SK-N-SH (cell line): ENCODE measurements around the gene BARX1. TPM values are rescaled to one million over a fixed set of nuclear protein-coding genes. Genes with fewer than 3 reads are reported as not detected.

Experiments used
- CTCF ChIA-PET: fragments of 300-600, 350-600 bp; formaldehyde crosslinking; extraction: SDS; loops from one replicate; lab custom pipeline; 2021; lab: Yijun Ruan, JAX
- POLR2A ChIA-PET: fragments of 350-600 bp; sonication (Branson Sonifier 250); formaldehyde crosslinking; extraction: SDS; loops from one replicate; lab custom pipeline; 2020; ENCODE audit warnings: antibody characterized with exemption, inconsistent platforms; lab: Yijun Ruan, JAX
- DNase-seq: peaks from one replicate; pipeline ENCODE4 v3.0.0; 2012
- H2AFZ ChIP-seq: fragments of 200-600 bp; sonication (generic); 2 replicates; pipeline ENCODE4 v1.8.1; 2016; ENCODE audit warnings: antibody characterized with exemption, mild to moderate bottlenecking, low read depth
- H3F3A ChIP-seq: fragments of 200-600 bp; sonication (generic); replicated peaks from 2 replicates; pipeline ENCODE3; 2016; ENCODE audit warnings: antibody characterized with exemption, mild to moderate bottlenecking; ENCODE audit not compliant: insufficient read depth
- H3K27ac ChIP-seq, 2 experiments: fragments of 200-500 bp in 1 of 2; fragments of 200-600 bp in 1 of 2; sonication (Bioruptor generic) in 1 of 2; sonication (generic), shearing (Covaris generic) in 1 of 2; 2 replicates each; pipeline versions ENCODE4 v1.5.1 to v1.6.1; 2014 to 2016; ENCODE audit warnings: low read depth in 2 of 2, inconsistent platforms in 1 of 2, low read length in 1 of 2, mild to moderate bottlenecking in 1 of 2, mixed read lengths in 1 of 2
- H3K27me3 ChIP-seq: fragments of 200-600 bp; sonication (generic), shearing (Covaris generic); 2 replicates; pipeline ENCODE4 v1.6.1; 2016; ENCODE audit warnings: mixed run types; ENCODE audit not compliant: insufficient read depth
- H3K36me3 ChIP-seq, 2 experiments: fragments of 200-500 bp in 1 of 2; fragments of 200-600 bp in 1 of 2; sonication (Bioruptor generic) in 1 of 2; sonication (generic) in 1 of 2; replicated peaks in 1 of 2; 2 replicates each; pipeline versions ENCODE3 to v1.5.1; 2014 to 2016; ENCODE audit warnings: low read length in 1 of 2, mild to moderate bottlenecking in 1 of 2; ENCODE audit not compliant: insufficient read depth in 2 of 2, control insufficient read depth in 1 of 2
- H3K4me1 ChIP-seq, 2 experiments: fragments of 200-500 bp in 1 of 2; fragments of 200-600 bp in 1 of 2; sonication (Bioruptor generic) in 1 of 2; sonication (generic), shearing (Covaris generic) in 1 of 2; 2 replicates each; pipeline versions ENCODE4 v1.5.1 to v1.6.1; 2014 to 2016; ENCODE audit warnings: low read depth in 1 of 2, low read length in 1 of 2, mixed run types in 1 of 2; ENCODE audit not compliant: insufficient read depth in 2 of 2, control insufficient read depth in 1 of 2
- H3K4me2 ChIP-seq: fragments of 200-600 bp; sonication (generic), shearing (Covaris generic); 2 replicates; pipeline ENCODE4 v1.6.1; 2017; ENCODE audit warnings: mixed run types
- H3K4me3 ChIP-seq, 2 experiments: fragments of 200-500 bp in 1 of 2; fragments of 200-600 bp in 1 of 2; sonication (Bioruptor generic) in 1 of 2; sonication (generic), shearing (Covaris generic) in 1 of 2; 2 replicates each; pipeline versions ENCODE4 v1.5.1 to v1.8.1; 2014 to 2016; ENCODE audit warnings: low read depth in 2 of 2, inconsistent platforms in 1 of 2, low read length in 1 of 2, mild to moderate bottlenecking in 1 of 2, mixed read lengths in 1 of 2, moderate library complexity in 1 of 2
- H3K79me2 ChIP-seq: fragments of 200-600 bp; sonication (generic); 2 replicates; pipeline ENCODE4 v1.8.1; 2017; ENCODE audit warnings: mild to moderate bottlenecking; ENCODE audit not compliant: insufficient read depth
- H3K9ac ChIP-seq: fragments of 200-600 bp; sonication (generic); 2 replicates; pipeline ENCODE4 v1.6.1; 2017; ENCODE audit warnings: mixed run types
- H3K9me2 ChIP-seq: fragments of 200-600 bp; sonication (generic); 2 replicates; pipeline ENCODE4 v1.6.1; 2017; ENCODE audit warnings: mixed run types
- H3K9me3 ChIP-seq: fragments of 200-600 bp; sonication (generic); 2 replicates; pipeline ENCODE4 v1.6.1; 2017; ENCODE audit warnings: mixed run types, mild to moderate bottlenecking, moderate library complexity
- H4K20me1 ChIP-seq: fragments of 200-600 bp; sonication (generic); 2 replicates; pipeline ENCODE4 v1.6.1; 2017; ENCODE audit warnings: mild to moderate bottlenecking, mixed run types; ENCODE audit not compliant: insufficient read depth
- CHD2 ChIP-seq: fragments of 150-350 bp; IDR thresholded peaks from 2 replicates; pipeline ENCODE4 v1.6.1; 2018; ENCODE audit warnings: low read length; ENCODE audit not compliant: partially characterized antibody
- ELF1 ChIP-seq: IDR thresholded peaks from 2 replicates; pipeline ENCODE4 v1.4.0; 2012
- EP300 ChIP-seq, 2 experiments: IDR thresholded peaks; 2 replicates each; pipeline versions ENCODE4 v1.4.0 to v1.6.1; 2012; ENCODE audit warnings: borderline replicate concordance in 1 of 2, low read depth in 1 of 2, low read length in 1 of 2
- FOXM1 ChIP-seq: IDR thresholded peaks from 2 replicates; pipeline ENCODE4 v1.4.0; 2012; ENCODE audit warnings: low read depth, mild to moderate bottlenecking
- GABPA ChIP-seq: IDR thresholded peaks from 2 replicates; pipeline ENCODE4 v1.4.0; 2012; ENCODE audit warnings: low read depth, mild to moderate bottlenecking
- GATA2 ChIP-seq: sonication (generic); formaldehyde crosslinking; IDR thresholded peaks from 2 replicates; pipeline ENCODE4 v1.5.0; 2020; ENCODE audit warnings: mild to moderate bottlenecking, missing genetic modification reagents
- JUND ChIP-seq: IDR thresholded peaks from 2 replicates; pipeline ENCODE4 v1.4.0; 2012
- NFIC ChIP-seq: IDR thresholded peaks from 2 replicates; pipeline ENCODE4 v1.4.0; 2012; ENCODE audit warnings: borderline replicate concordance
- NRF1 ChIP-seq: IDR thresholded peaks from 2 replicates; pipeline ENCODE4 v1.6.1; 2012; ENCODE audit warnings: low read depth, mild to moderate bottlenecking, low read length
- POLR2AphosphoS5 ChIP-seq: IDR thresholded peaks from 2 replicates; pipeline ENCODE4 v1.6.1; 2012; ENCODE audit warnings: low read depth, low read length
- RAD21 ChIP-seq: IDR thresholded peaks from 2 replicates; pipeline ENCODE4 v1.6.1; 2012; ENCODE audit warnings: mild to moderate bottlenecking, low read length
- RFX5 ChIP-seq: IDR thresholded peaks from 2 replicates; pipeline ENCODE4 v1.6.1; 2012; ENCODE audit warnings: mild to moderate bottlenecking, improper control_type of control experiment, low read length
- SIN3A ChIP-seq: IDR thresholded peaks from 2 replicates; pipeline ENCODE4 v1.6.1; 2012; ENCODE audit warnings: low read depth, mild to moderate bottlenecking, low read length, moderate library complexity, borderline replicate concordance
- SMC3 ChIP-seq: IDR thresholded peaks from 2 replicates; pipeline ENCODE4 v1.6.1; 2012; ENCODE audit warnings: low read depth, low read length, improper control_type of control experiment
- TCF12 ChIP-seq: IDR thresholded peaks from 2 replicates; pipeline ENCODE4 v1.4.0; 2012
- WGBS: methylation state at CpG from one replicate; pipeline ENCODE4 v1.1.6; 2017; ENCODE audit warnings: low lambda C conversion rate; 5-methylcytosine and 5-hydroxymethylcytosine counted together
- polyA plus RNA-seq, 3 experiments: library from polyadenylated mRNA; depleted of rRNA; stranded (reverse); fragments of >200 nt; gene quantifications; 2 replicates each; pipeline ENCODE4 v1.2.3, GENCODE V29; 2012
- TF ChIP-seq, protein P1 (sequence below): IDR thresholded peaks from 2 replicates; pipeline ENCODE4 v1.6.1; 2012; ENCODE audit warnings: mild to moderate bottlenecking, low read depth, low read length, moderate library complexity
- TF ChIP-seq, protein P2 (sequence below): IDR thresholded peaks from 2 replicates; pipeline ENCODE4 v1.4.0; 2012; ENCODE audit warnings: low read depth, borderline replicate concordance
- TF ChIP-seq, protein P3 (sequence below): IDR thresholded peaks from 2 replicates; pipeline ENCODE4 v1.4.0; 2012; ENCODE audit warnings: low read depth, borderline replicate concordance
- TF ChIP-seq, protein P4 (sequence below): fragments of 150-350 bp; IDR thresholded peaks from 2 replicates; pipeline ENCODE4 v1.6.1; 2016; ENCODE audit warnings: mild to moderate bottlenecking, low read depth, low read length
- TF ChIP-seq, protein P5 (sequence below): IDR thresholded peaks from 2 replicates; pipeline ENCODE4 v1.4.0; 2012; ENCODE audit warnings: low read depth

Gene BARX1
- polyA plus RNA-seq, 1 of the 3 experiments (the other 2 are of a cell fraction) = not detected

DNA sequence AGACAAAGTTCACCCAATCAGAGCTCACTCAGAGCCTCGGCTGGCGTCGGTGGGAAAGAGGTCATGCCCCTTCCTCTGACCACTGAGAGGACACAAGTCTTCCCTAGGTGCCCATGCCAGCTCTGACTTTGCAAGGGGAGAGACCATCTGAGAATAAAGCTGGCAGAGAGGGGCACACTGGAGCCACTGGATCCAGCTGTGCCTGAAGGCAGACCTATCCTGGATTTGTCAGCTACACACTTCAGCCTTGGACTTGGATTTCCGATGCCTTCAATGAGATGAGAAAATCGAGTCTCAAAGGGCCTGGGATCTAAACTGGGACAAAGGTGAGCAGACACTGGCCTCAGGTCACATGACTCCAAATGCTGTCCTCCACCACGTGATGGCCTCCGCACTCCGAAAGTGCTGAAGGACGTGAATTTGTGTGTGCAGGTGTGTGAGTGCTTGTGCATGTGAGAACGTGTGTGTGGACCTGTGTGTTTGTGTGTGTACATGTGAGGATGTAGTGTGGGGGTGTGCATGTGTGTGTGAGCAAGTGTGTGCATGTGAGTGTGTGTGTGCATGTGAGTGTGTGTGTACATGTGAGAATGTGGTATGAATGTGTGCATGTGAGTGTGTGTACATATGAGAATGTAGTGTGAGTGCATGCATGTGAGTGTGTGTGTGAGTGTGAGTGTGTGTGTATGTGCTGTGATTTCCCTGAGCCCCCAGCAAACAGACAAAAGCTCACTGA, 37.9 kb downstream of the BARX1 start (continued):
- TF ChIP-seq, protein P1, sequence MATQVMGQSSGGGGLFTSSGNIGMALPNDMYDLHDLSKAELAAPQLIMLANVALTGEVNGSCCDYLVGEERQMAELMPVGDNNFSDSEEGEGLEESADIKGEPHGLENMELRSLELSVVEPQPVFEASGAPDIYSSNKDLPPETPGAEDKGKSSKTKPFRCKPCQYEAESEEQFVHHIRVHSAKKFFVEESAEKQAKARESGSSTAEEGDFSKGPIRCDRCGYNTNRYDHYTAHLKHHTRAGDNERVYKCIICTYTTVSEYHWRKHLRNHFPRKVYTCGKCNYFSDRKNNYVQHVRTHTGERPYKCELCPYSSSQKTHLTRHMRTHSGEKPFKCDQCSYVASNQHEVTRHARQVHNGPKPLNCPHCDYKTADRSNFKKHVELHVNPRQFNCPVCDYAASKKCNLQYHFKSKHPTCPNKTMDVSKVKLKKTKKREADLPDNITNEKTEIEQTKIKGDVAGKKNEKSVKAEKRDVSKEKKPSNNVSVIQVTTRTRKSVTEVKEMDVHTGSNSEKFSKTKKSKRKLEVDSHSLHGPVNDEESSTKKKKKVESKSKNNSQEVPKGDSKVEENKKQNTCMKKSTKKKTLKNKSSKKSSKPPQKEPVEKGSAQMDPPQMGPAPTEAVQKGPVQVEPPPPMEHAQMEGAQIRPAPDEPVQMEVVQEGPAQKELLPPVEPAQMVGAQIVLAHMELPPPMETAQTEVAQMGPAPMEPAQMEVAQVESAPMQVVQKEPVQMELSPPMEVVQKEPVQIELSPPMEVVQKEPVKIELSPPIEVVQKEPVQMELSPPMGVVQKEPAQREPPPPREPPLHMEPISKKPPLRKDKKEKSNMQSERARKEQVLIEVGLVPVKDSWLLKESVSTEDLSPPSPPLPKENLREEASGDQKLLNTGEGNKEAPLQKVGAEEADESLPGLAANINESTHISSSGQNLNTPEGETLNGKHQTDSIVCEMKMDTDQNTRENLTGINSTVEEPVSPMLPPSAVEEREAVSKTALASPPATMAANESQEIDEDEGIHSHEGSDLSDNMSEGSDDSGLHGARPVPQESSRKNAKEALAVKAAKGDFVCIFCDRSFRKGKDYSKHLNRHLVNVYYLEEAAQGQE = no peak
- TF ChIP-seq, protein P2, sequence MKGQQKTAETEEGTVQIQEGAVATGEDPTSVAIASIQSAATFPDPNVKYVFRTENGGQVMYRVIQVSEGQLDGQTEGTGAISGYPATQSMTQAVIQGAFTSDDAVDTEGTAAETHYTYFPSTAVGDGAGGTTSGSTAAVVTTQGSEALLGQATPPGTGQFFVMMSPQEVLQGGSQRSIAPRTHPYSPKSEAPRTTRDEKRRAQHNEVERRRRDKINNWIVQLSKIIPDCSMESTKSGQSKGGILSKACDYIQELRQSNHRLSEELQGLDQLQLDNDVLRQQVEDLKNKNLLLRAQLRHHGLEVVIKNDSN = no peak
- TF ChIP-seq GABPA = no peak
- no peak for TF ChIP-seq RAD21
- TF ChIP-seq SIN3A = no peak
- no peak for TF ChIP-seq POLR2AphosphoS5
- TF ChIP-seq, all 33 proteins: peak for 0

DNA sequence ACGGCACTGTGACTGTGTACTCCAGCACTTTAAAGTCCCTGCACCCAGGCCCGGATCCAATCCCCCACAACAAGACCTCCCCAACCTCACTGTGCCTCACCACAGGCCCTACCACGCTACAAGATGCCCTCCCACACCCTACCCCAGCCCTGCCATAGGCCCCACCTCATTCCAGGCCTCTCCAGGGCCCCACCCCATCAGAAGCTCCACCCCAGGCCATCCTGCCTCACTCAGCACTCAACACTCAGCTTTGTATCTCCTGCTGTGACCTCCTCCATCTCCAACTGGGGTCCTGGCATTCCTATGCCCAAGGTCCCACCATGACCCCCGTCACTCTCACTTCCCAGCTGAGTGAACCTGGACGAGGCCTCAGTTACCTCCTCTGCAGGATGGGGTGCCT, 38.8 kb downstream of the BARX1 start:
- 37% methylated on average over 4 of the region's 5 CpGs for WGBS
- POLR2A ChIA-PET = no interaction called here
- TF ChIP-seq GATA2 (CRISPR knock-in tag) (no peak), NFIC (no peak), JUND (no peak), SIN3A (no peak), NRF1 (no peak), TCF12 (no peak), RFX5 (no peak), FOXM1 (no peak), CHD2 (no peak), SMC3 (no peak), EP300 (IDR thresholded peaks at IDR 0.05; ENCODE audit: borderline replicate concordance in 1 of 2, low read depth in 1 of 2, low read length in 1 of 2) (no peak), ELF1 (no peak), GABPA (no peak)
- TF ChIP-seq, protein P3, sequence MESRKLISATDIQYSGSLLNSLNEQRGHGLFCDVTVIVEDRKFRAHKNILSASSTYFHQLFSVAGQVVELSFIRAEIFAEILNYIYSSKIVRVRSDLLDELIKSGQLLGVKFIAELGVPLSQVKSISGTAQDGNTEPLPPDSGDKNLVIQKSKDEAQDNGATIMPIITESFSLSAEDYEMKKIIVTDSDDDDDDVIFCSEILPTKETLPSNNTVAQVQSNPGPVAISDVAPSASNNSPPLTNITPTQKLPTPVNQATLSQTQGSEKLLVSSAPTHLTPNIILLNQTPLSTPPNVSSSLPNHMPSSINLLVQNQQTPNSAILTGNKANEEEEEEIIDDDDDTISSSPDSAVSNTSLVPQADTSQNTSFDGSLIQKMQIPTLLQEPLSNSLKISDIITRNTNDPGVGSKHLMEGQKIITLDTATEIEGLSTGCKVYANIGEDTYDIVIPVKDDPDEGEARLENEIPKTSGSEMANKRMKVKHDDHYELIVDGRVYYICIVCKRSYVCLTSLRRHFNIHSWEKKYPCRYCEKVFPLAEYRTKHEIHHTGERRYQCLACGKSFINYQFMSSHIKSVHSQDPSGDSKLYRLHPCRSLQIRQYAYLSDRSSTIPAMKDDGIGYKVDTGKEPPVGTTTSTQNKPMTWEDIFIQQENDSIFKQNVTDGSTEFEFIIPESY = no peak
- TF ChIP-seq, protein P4, sequence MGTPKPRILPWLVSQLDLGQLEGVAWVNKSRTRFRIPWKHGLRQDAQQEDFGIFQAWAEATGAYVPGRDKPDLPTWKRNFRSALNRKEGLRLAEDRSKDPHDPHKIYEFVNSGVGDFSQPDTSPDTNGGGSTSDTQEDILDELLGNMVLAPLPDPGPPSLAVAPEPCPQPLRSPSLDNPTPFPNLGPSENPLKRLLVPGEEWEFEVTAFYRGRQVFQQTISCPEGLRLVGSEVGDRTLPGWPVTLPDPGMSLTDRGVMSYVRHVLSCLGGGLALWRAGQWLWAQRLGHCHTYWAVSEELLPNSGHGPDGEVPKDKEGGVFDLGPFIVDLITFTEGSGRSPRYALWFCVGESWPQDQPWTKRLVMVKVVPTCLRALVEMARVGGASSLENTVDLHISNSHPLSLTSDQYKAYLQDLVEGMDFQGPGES = no peak
- TF ChIP-seq, protein P5, sequence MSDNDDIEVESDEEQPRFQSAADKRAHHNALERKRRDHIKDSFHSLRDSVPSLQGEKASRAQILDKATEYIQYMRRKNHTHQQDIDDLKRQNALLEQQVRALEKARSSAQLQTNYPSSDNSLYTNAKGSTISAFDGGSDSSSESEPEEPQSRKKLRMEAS = no peak
- TF ChIP-seq, protein P1 = no peak

More for the DNA sequence above, 38.8 kb downstream of the BARX1 start:
- Histone ChIP-seq H3K9me2 (no peaks in the 10 kb centered on the region), H3K4me3 (no peak overlapping the region), H3K27ac (no peak overlapping the region), H3F3A (no peaks in the 10 kb centered on the region), H3K36me3 (no peaks in the 10 kb centered on the region), H3K9me3 (no peaks in the 10 kb centered on the region), H2AFZ (no peak overlapping the region), H3K4me2 (no peak overlapping the region), H4K20me1 (no peaks in the 10 kb centered on the region), H3K79me2 (no peaks in the 10 kb centered on the region), H3K4me1 (no peaks in the 10 kb centered on the region), H3K27me3 (no peaks in the 10 kb centered on the region), H3K9ac (no peak overlapping the region)
- CTCF ChIA-PET = interaction anchor here (0.6 to 0.9 kb wide), 2 partner anchors 11 to 234 kb away, joined by 3 to 4 read pairs; no protein-coding TSS in a partner anchor
- no peak for DNase-seq
